Activated T-helper 2 cell treated with anti-CD3 and anti-CD28 coated beads, Interferon-gamma antibody, Interleukin-2, Interleukin-4, amounts not matched to agents 10 μg/mL and 5 μg/mL and 100 μg/mL, durations not matched to agents 14 hours and 24 hours and 36 hours (primary cell): ENCODE data around the gene PPP4C. TPM values are rescaled to one million over a fixed set of nuclear protein-coding genes. Genes with fewer than 3 reads are reported as not detected.
A peak's percentile ranks its signal among the peaks of the same experiment; 100 is the strongest.
"Not testable (repeated sequence)": the region's sequence is repeated elsewhere in the genome, so short reads cannot be mapped to it uniquely, and the experiment has no call there.

Source experiments
- DNase-seq: peaks from one replicate; pipeline ENCODE4 v3.0.0; 2021; ENCODE audit warnings: low spot score
- H3K27ac Mint-ChIP-seq: one replicate; pipeline ENCODE4 v1.8.0; 2021; ENCODE audit warnings: mixed read lengths
- H3K27me3 Mint-ChIP-seq: one replicate; pipeline ENCODE4 v1.8.0; 2021; ENCODE audit warnings: low read depth, mixed read lengths
- H3K36me3 Mint-ChIP-seq: one replicate; pipeline ENCODE4 v1.8.0; 2021; ENCODE audit warnings: low read depth, mixed read lengths
- H3K4me1 Mint-ChIP-seq: one replicate; pipeline ENCODE4 v1.8.0; 2021; ENCODE audit warnings: low read depth, mixed read lengths
- H3K4me3 Mint-ChIP-seq: one replicate; pipeline ENCODE4 v1.8.0; 2021; ENCODE audit warnings: low read depth, mild to moderate bottlenecking, moderate library complexity, mixed read lengths
- H3K9me3 Mint-ChIP-seq: one replicate; pipeline ENCODE4 v1.8.0; 2021; ENCODE audit warnings: mixed read lengths
- intact Hi-C: fragments of 100-400 bp; cut with micrococcal nuclease; formaldehyde crosslinking; loops from one replicate; pipeline ENCODE4 v1.15.1; 2023
- total RNA-seq: library from RNA; stranded (reverse); gene quantifications from 2 replicates; pipeline ENCODE4 v1.2.3, GENCODE V29; 2022

PPP4C gene
- 143 and 144 TPM in 2 replicates for total RNA-seq

DNA sequence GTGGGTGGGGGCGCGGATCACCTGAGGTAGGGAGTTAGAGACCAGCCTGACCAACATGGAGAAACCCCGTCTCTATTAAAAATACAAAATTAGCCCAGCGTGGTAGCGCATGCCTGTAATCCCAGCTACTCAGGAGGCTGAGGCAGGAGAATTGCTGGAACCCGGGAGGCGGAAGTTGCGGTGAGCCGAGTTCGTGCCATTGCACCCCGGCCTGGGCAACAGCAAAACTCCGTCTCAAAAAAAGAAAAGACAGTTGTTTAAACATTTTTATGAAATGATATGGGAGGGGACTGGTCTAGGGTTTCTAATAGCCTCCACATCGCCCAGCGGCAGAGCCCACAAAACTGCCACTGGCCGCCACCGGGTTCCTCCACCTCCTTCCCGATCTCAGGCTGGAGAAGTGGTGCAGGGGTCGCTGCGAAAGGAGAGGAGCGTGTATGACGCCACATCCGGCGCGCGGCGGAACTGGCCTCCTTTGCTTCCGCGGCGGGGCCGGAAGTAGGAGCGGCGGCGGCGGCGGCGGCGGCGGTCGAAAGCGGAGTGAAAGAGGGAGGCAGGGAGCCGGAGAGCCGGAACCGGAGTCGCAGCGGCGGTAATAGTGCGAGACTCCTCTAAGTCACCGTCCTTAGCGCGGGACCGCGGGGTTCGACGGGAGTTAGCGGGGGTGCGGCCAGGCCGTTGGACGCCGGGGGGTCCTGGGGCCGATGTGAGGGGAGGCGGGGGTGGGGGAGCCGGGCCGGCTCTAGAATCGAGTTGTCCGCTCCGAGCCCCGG lies at the start of gene PPP4C:
Gene PPP4C (plus strand): TSS at position 492 of the 773 bp plus-strand sequence. CDS start 384 bp downstream, outside the sequence.
- Mint-ChIP-seq H3K27ac (peak within 1 kb of the TSS; percentile 93), H3K4me3 (peak within 1 kb of the TSS; percentile 93), H3K27me3 (no peaks in the 10 kb centered on the region), H3K4me1 (peaks cover 26% of the 10 kb centered on the region), H3K36me3 (peaks cover 62% of the 10 kb centered on the region), H3K9me3 (no peaks in the 10 kb centered on the region)
- intact Hi-C loops = loop anchor here (1.0 to 2.0 kb wide), 2 partner anchors 17 to 21 kb away; partner anchors contain the start of gene YPEL3
- DNase-seq = peak; percentile 89

DNA sequence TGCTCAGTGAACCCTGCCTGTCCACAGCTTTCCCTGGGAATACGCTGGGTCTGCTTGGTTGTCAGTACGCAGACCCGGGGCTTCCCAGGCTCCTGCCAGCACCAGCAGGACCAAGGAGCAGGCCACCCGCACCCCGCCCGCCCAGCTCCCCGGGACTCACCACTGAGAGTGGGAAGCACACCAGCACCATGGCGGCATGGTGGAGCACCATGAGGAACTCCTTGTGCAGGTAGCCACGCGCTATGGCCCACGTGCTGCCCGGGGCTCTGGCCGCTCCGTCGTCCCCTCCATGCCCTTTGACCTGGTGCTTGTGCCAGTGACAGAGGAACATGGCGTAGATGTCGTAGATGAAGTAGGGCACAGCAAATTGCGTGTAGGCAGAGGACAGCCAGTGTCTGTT lies 49.3 kb upstream of the PPP4C start:
- Mint-ChIP-seq H3K36me3 (no peaks in the 10 kb centered on the region), H3K4me3 (no peak overlapping the region), H3K27me3 (peaks cover 39% of the 10 kb centered on the region), H3K9me3 (no peaks in the 10 kb centered on the region), H3K27ac (no peak overlapping the region), H3K4me1 (no peaks in the 10 kb centered on the region)
- no peak for DNase-seq
- intact Hi-C loops = loop anchor here (10.0 kb wide), 1 partner anchor 152 kb away; no protein-coding TSS in a partner anchor

DNA sequence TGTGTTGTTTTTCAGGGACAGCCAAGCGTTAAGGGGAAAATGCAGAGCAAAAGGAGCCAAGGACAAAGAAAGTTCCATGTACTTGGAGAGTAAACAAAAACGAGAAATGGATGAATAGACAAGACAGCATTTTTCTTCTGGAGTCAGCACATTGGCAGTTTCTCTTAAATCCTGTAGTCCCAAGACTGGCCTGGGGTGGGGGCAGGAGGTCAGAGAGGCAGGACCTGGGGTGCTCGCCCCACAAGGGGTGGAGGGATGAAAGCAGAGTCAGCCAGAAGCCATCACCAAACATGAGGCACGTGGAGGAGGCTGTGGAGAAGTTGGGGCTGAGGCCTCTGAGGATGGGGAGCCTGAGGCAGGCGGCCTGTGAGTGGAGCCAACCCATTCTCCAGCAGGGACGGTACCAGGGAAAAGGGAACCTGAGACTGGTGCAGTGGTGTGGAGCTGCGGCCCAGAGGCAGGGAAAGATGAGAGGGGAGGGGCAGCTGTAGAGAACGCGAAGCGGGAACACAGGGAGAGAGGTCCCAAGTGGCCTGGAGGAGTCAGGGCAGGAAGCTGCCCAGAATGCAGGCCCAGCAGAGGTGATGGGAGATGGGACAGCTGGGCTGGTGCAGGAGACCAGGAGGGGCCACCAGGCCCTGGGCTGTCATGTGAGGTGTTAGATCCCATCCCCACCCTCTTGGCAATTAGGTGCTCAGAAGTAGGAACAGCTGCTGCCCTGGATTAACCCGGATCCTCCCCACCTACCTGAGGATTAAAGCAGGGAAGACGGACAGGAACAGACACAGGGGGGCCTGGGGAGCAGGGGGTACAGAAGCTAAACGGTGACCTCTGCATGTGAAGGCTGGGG lies 48.0 kb upstream of the PPP4C start:
- intact Hi-C loops = loop anchor here (10.0 kb wide), 1 partner anchor 153 kb away; no protein-coding TSS in a partner anchor
- H3K36me3 Mint-ChIP-seq = no peaks in the 10 kb centered on the region
- H3K4me1 Mint-ChIP-seq = peaks cover 4% of the 10 kb centered on the region
- H3K9me3 Mint-ChIP-seq = no peaks in the 10 kb centered on the region
- no peak overlapping the region for H3K27ac Mint-ChIP-seq
- DNase-seq = no peak
- no peak overlapping the region for H3K4me3 Mint-ChIP-seq
- H3K27me3 Mint-ChIP-seq = peaks cover 46% of the 10 kb centered on the region

DNA sequence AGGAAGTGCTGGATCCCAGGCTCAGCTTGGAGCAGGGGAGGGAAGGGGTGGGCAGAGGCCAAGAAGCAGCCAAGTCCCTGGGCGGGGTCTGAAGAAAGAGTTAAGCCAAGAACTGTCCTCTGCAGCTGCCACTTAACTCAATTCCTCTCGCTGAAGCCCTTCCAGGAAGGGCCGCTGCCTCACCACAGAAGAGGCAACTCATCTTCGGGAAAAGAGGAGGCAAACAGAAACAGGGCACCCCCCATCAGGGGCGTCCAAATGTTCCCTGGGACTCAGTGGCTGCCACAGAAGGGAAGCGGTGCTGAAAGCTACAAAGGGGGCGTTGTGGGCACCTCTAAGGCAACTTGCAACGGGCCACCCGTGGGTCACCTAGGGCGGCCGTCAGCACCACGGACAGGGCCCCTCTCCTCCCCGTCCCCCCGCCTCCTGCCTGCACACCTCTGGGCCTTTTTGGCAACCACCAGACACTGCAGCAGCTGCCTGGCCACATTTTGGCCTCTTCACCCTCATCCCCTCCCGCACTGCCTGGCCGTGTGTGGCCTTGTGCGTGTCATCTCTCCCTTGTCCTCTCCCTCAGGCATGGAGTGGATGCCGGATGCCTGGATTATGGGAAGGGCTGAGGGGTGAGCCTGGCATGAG lies 47.2 kb upstream of the PPP4C start:
- no peak for DNase-seq
- H3K9me3 Mint-ChIP-seq = no peaks in the 10 kb centered on the region
- intact Hi-C loops = loop anchor here (10.0 kb wide), 1 partner anchor 154 kb away; no protein-coding TSS in a partner anchor
- H3K36me3 Mint-ChIP-seq = no peaks in the 10 kb centered on the region
- peaks cover 4% of the 10 kb centered on the region for H3K4me1 Mint-ChIP-seq
- H3K4me3 Mint-ChIP-seq = no peak overlapping the region
- H3K27ac Mint-ChIP-seq = no peak overlapping the region
- H3K27me3 Mint-ChIP-seq = peaks cover 46% of the 10 kb centered on the region

DNA sequence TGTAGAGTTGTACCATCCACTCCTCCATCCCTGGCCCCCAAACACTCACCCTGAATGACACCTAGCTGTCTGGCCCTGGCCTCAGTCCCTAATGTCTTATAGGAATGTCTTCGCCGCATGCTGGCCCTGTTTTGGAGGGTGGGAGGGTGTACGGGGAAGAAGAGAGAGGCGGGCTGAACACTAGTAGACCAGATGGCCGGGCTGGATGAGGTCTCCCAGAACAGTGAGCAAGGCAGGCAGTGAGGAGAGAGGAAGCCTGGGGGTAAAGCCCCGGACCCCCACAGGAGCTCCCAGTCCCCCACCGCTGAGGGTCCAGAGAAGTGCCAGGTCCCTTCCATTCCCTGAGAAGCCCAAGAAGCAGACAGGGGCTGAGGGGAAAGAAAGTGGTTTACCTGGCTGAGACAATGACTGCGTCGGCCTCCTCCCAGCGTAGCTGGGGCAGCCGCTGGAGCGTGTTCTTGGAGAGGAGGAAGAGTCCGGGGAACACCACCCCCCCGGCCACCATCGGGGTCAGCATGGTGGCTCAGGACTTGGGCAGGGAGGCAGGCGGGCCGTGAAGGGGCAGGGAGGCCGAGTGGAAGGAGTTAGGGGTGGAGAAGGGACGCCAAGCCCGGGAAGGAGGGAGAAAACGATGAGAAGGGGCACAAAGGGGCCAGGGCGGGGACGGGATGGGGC lies 45.6 kb upstream of the PPP4C start:
- H3K36me3 Mint-ChIP-seq = no peaks in the 10 kb centered on the region
- intact Hi-C loops = no loop called here
- no peak overlapping the region for H3K4me3 Mint-ChIP-seq
- no peak overlapping the region for H3K27ac Mint-ChIP-seq
- H3K27me3 Mint-ChIP-seq = peaks cover 49% of the 10 kb centered on the region
- peaks cover 8% of the 10 kb centered on the region for H3K4me1 Mint-ChIP-seq
- H3K9me3 Mint-ChIP-seq = no peaks in the 10 kb centered on the region
- DNase-seq = no peak

DNA sequence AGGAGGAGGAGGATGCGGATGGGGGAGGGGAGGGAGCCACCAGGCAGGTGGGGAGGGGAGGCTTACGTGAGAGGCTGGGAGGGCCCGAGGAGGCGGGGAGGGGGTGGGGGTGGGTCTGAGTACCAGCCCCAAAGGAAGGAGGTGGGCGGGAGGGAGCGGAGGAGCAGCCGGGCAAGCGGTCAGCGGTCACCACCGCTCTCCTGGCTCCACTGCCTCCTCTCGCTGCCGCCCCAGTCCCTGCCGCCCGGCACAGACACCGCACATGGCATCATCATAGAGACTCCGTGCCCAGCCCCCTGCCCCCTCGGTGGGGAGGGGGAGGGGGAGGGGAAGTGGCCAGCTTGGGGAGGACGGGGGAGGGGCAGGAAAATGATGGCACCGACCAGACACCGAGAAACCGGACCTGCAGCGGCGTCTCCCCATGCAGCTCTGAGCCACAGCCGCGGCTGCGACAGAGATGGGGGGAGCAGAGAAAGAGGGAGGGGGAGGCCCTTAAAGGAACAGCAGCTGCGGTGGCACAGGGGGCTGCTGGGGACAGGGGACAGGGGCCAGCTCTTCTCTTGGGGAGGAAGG lies 44.9 kb upstream of the PPP4C start, which contains the start of gene TLCD3B:
Gene TLCD3B (minus strand): TSS at position 431 of the 573 bp plus-strand sequence. CDS start 744 bp downstream, outside the sequence.
- Mint-ChIP-seq H3K27ac (no peak within 1 kb of the TSS), H3K4me3 (peak within 1 kb of the TSS; percentile 27), H3K9me3 (no peaks in the 10 kb centered on the region), H3K36me3 (no peaks in the 10 kb centered on the region), H3K4me1 (peaks cover 12% of the 10 kb centered on the region), H3K27me3 (peaks cover 53% of the 10 kb centered on the region)
- intact Hi-C loops = no loop called here
- no peak for DNase-seq

DNA sequence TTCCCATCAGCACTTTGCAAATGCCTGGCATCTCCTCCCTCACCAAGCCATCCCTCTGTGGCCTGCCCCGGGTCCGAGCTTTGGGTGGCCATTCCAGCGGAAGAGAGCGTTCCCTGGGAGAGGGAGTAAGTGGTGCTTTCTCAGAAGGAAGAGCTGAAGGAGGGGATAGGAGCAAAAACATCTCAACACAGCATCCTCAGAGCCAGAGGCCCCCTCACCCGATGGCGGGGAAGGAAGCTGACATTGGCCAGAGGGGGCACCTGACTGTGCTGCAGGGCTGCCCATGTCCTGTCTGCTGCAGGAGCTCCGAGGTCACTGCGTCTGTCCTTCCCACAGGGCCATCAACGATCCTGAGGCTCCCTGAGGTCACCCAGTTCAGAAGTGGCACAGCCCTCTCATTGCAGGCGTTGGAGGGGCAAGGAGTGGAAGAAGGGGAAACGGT lies 44.3 kb upstream of the PPP4C start:
- H3K4me3 Mint-ChIP-seq = no peak overlapping the region
- intact Hi-C loops = no loop called here
- DNase-seq = no peak
- no peak overlapping the region for H3K27ac Mint-ChIP-seq
- no peaks in the 10 kb centered on the region for H3K36me3 Mint-ChIP-seq
- H3K9me3 Mint-ChIP-seq = no peaks in the 10 kb centered on the region
- H3K4me1 Mint-ChIP-seq = peaks cover 12% of the 10 kb centered on the region
- H3K27me3 Mint-ChIP-seq = peaks cover 54% of the 10 kb centered on the region

DNA sequence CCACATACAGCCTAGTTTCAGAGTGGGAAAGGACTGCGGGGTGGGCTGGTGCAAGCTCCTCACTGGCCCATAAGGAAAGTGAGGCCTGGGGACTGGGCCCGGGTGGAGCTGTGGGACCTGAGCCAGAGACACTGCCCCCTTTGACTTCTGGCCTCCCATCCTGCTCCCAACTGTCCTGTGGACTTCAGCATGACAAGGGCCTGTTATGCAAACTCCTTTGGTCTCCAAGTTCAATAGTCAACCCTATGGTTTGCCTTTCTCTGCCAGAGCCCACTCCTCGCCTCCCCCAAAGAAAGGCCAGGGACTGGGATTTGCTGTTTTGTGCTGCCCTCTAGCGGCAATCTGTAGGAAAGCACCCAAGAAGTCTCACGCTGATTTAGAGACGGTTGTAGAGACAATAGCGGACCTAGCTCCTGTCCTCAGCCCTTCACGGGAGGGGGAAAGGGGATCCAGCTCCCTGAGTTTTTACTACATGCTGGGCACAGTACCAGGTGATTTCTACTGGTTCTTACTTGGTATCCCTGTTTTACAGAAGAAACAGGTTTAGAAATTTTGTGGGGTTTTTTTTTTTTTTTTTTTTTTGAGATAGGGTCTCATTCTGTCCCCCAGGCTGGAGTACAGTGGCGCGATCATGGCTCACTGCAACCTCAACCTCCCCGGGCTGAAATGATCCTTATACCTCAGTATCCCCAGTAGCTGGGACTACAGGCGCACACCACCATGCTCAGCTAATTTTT lies 43.5 kb upstream of the PPP4C start:
- peak; percentile 57 for DNase-seq
- Mint-ChIP-seq H3K36me3 (no peaks in the 10 kb centered on the region), H3K27me3 (peaks cover 48% of the 10 kb centered on the region), H3K27ac (no peak overlapping the region), H3K9me3 (no peaks in the 10 kb centered on the region), H3K4me1 (peaks cover 12% of the 10 kb centered on the region), H3K4me3 (peak overlapping the region; percentile 27)
- intact Hi-C loops = loop anchor here (1.0 kb wide), 1 partner anchor 331 kb away; no protein-coding TSS in a partner anchor

DNA sequence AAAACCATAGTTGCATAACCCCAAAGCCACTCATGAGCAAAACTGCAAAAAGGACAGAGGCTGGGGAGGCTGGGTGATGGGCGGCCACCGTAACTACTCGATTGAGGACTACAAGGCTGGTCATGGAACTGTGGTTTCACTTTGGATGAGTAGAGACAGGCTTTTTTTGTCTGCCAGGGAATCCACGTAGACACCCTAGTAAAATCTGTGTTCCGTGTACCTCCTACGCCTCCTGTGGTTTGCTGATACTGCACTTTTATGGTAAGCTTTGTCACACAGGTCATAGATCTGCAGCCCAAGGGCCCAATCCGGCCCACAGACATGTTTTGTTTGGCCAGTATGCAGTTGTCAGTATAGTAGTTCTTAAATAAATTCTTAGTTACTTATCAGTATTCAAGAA lies 42.5 kb upstream of the PPP4C start:
- Mint-ChIP-seq H3K9me3 (no peaks in the 10 kb centered on the region), H3K4me3 (no peak overlapping the region), H3K4me1 (peaks cover 12% of the 10 kb centered on the region), H3K27me3 (peaks cover 42% of the 10 kb centered on the region), H3K36me3 (no peaks in the 10 kb centered on the region), H3K27ac (no peak overlapping the region)
- DNase-seq = no peak
- intact Hi-C loops = no loop called here

DNA sequence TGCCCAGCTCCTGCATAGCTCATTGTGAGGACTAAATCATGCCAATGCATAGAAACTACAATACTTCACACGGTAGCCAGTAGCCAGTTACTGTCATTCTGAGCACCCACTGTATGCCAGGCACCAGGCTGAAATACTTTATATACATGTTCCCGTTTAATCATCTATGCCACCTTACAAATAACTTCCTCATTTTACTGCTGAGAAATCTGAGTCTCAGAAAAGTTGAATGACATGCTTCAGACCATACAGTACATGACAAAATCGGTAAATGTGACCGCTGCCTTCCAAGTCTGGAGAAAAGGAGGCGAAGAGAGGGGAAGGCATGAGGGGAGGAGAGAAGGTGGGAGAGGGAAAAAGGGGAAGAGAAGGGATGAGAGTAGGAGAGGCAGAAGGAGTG lies 35.6 kb upstream of the PPP4C start:
- H3K36me3 Mint-ChIP-seq = no peaks in the 10 kb centered on the region
- no peak overlapping the region for H3K4me3 Mint-ChIP-seq
- H3K4me1 Mint-ChIP-seq = peaks cover 4% of the 10 kb centered on the region
- H3K27me3 Mint-ChIP-seq = peaks cover 13% of the 10 kb centered on the region
- no peaks in the 10 kb centered on the region for H3K9me3 Mint-ChIP-seq
- peak overlapping the region; percentile 35 for H3K27ac Mint-ChIP-seq
- intact Hi-C loops = no loop called here
- no peak for DNase-seq

DNA sequence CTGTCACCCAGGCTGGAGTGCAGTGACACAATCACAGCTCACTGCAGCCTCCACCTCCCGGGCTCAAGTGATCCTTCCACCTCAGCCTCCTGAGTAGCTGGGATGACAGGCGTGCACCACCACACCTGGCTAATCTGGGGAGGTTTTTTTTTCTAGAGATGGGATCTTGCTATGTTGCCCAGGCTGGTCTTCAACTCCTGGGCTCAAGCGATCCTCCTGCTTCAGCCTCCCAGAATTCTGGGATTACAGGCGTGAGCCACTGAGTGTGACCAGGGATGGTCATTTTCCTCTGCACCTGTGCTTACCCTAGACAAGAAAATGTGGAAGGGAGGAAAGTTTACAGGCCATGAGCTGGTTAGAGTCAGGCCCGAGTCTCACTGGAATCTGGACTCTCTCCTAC lies 35.1 kb upstream of the PPP4C start:
- H3K36me3 Mint-ChIP-seq, H3K4me3 Mint-ChIP-seq, H3K27ac Mint-ChIP-seq, intact Hi-C loops, H3K9me3 Mint-ChIP-seq, H3K4me1 Mint-ChIP-seq, DNase-seq: not testable (repeated sequence)
- H3K27me3 Mint-ChIP-seq = peaks cover 11% of the 10 kb centered on the region
